HG02623 (cell line): Measurements from ENCODE around the gene COL15A1.

Experiments
- ATAC-seq: cut with Tn5 transposase; IDR thresholded peaks from one replicate; pipeline ENCODE4 v1.9.1; 2021; ENCODE audit warnings: moderate library complexity; ENCODE audit not compliant: unreplicated experiment

Gene COL15A1

GRCh38 chr9:98992107-98992884 is 48.6 kb downstream of the COL15A1 start:
- no peak for ATAC-seq

GRCh38 chr9:98992885-98993569 is 49.3 kb downstream of the COL15A1 start:
- ATAC-seq: peak; percentile 39

GRCh38 chr9:98993570-98993945 is 49.9 kb downstream of the COL15A1 start:
- peak; percentile 62 for ATAC-seq

- no peak for ATAC-seq
Measured at GRCh38 chr9:98994172-98995058, 50.7 kb downstream of the COL15A1 start.

GRCh38 chr9:98995059-98995671 is 51.5 kb downstream of the COL15A1 start:
- ATAC-seq: no peak

- ATAC-seq: no peak
Measured at GRCh38 chr9:98995971-98996504, 52.3 kb downstream of the COL15A1 start.

- ATAC-seq: no peak
Measured at GRCh38 chr9:98997604-98998003, 53.9 kb downstream of the COL15A1 start.

- peak; percentile 50 for ATAC-seq
Measured at GRCh38 chr9:98998441-98999151, 54.9 kb downstream of the COL15A1 start.

GRCh38 chr9:98999152-98999525 is 55.4 kb downstream of the COL15A1 start:
- no peak for ATAC-seq

- no peak for ATAC-seq
Measured at GRCh38 chr9:99000476-99001395, 57.0 kb downstream of the COL15A1 start.

- no peak for ATAC-seq
Measured at GRCh38 chr9:99001892-99002291, 58.2 kb downstream of the COL15A1 start.

GRCh38 chr9:99002706-99003105 is 59.0 kb downstream of the COL15A1 start:
- no peak for ATAC-seq

GRCh38 chr9:99003308-99003707 is 59.6 kb downstream of the COL15A1 start:
- no peak for ATAC-seq

- ATAC-seq: no peak
Measured at GRCh38 chr9:99004115-99004514, 60.4 kb downstream of the COL15A1 start.

GRCh38 chr9:99004717-99005460 is 61.2 kb downstream of the COL15A1 start:
- ATAC-seq: no peak

- ATAC-seq: no peak
Measured at GRCh38 chr9:99005651-99006050, 61.9 kb downstream of the COL15A1 start.

- ATAC-seq: no peak
Measured at GRCh38 chr9:99006511-99006910, 62.8 kb downstream of the COL15A1 start.

- ATAC-seq: no peak
Measured at GRCh38 chr9:99006979-99007378, 63.3 kb downstream of the COL15A1 start.
